Colonic mucosa (tissue), 4 donors: ENCODE data around the gene TMEM43. TPM values are rescaled to one million over a fixed set of nuclear protein-coding genes. Genes with fewer than 3 reads are reported as not detected.
"Not testable (repeated sequence)": the region's sequence is repeated elsewhere in the genome, so short reads cannot be mapped to it uniquely, and the experiment has no call there.

ENCODE experiments used
- DNase-seq: peaks from one replicate; pipeline ENCODE4 v3.0.0-alpha.2; 2020
- H3K27ac ChIP-seq: fragments of 200-600 bp; one replicate; pipeline ENCODE4 v1.8.0; 2021
- H3K27me3 ChIP-seq: fragments of 200-600 bp; one replicate; pipeline ENCODE4 v1.8.0; 2021
- H3K36me3 ChIP-seq: fragments of 200-600 bp; one replicate; pipeline ENCODE4 v1.8.0; 2021
- H3K4me1 ChIP-seq: fragments of 200-600 bp; one replicate; pipeline ENCODE4 v1.8.0; 2021; ENCODE audit warnings: mild to moderate bottlenecking
- H3K4me3 ChIP-seq: fragments of 200-600 bp; one replicate; pipeline ENCODE4 v1.8.0; 2021
- H3K9ac ChIP-seq, 2 donors: one replicate each; pipeline ENCODE4 v1.7.0; 2013; ENCODE audit warnings: control low read depth in 2 of 2, low read depth in 2 of 2, low read length in 2 of 2
- H3K9me3 ChIP-seq: fragments of 200-600 bp; one replicate; pipeline ENCODE4 v1.8.0; 2021
- CTCF ChIP-seq: fragments of 200-600 bp; IDR thresholded peaks from one replicate; pipeline ENCODE4 v1.8.0; 2022; ENCODE audit warnings: antibody characterized with exemption, mild to moderate bottlenecking
- intact Hi-C: fragments of 100-400 bp; cut with DNase I; formaldehyde crosslinking; loops from one replicate; pipeline ENCODE4 v1.14.1; 2022
- total RNA-seq, 2 donors: library from RNA; stranded (reverse); fragmentation: NEBNext Ultra II Directional in 1 of 2; extraction: Animal tissue kit (Norgen Biotek cat#: 25700) in 1 of 2; gene quantifications; one replicate each; pipeline ENCODE4 v1.2.1, GENCODE V29; 2021
- donor health status: healthy.
- donor health status: DM: no; HTN: no; CAD: no.
- donor health status: DM: no; HTN: no; CAD: no.

Gene TMEM43
- total RNA-seq, 2 donors from 2014 or later: 25.4 to 31.1 TPM

GRCh38 chr3:14120111-14120920, 4.5 kb upstream of the TMEM43 start:
- TF ChIP-seq CTCF: no peak
- intact Hi-C loops: loop anchor here (5.0 kb wide), 1 partner anchor 57 kb away; the partner anchor contains the start of genes LSM3 and XPC
- H3K27me3 ChIP-seq: no peaks in the 10 kb centered on the region
- H3K4me3 ChIP-seq: no peak overlapping the region
- no peaks in the 10 kb centered on the region for H3K9me3 ChIP-seq
- peaks cover 5% of the 10 kb centered on the region for H3K4me1 ChIP-seq
- no peak overlapping the region for H3K9ac ChIP-seq
- H3K27ac ChIP-seq: no peak overlapping the region
- DNase-seq: peak; percentile 9
- no peaks in the 10 kb centered on the region for H3K36me3 ChIP-seq

GRCh38 chr3:14120921-14121448, 3.9 kb upstream of the TMEM43 start:
- H3K27ac ChIP-seq, H3K36me3 ChIP-seq, DNase-seq, H3K4me1 ChIP-seq, H3K9ac ChIP-seq, H3K4me3 ChIP-seq, H3K27me3 ChIP-seq, H3K9me3 ChIP-seq: not testable (repeated sequence)
- intact Hi-C loops: loop anchor here (5.0 kb wide), 1 partner anchor 56 kb away; the partner anchor contains the start of genes LSM3 and XPC

GRCh38 chr3:14121859-14122258, 3.0 kb upstream of the TMEM43 start:
- no peak overlapping the region for H3K27ac ChIP-seq
- no peak overlapping the region for H3K4me3 ChIP-seq
- no peaks in the 10 kb centered on the region for H3K36me3 ChIP-seq
- H3K4me1 ChIP-seq: peaks cover 13% of the 10 kb centered on the region
- H3K9ac ChIP-seq: no peak overlapping the region
- H3K9me3 ChIP-seq: no peaks in the 10 kb centered on the region
- intact Hi-C loops: loop anchor here (5.0 kb wide), 1 partner anchor 55 kb away; the partner anchor contains the start of genes LSM3 and XPC
- H3K27me3 ChIP-seq: no peaks in the 10 kb centered on the region
- no peak for DNase-seq
- TF ChIP-seq CTCF: no peak

- intact Hi-C loops: loop anchor here (5.0 kb wide), 1 partner anchor 55 kb away; the partner anchor contains the start of genes LSM3 and XPC
- no peaks in the 10 kb centered on the region for H3K27me3 ChIP-seq
- H3K9me3 ChIP-seq: no peaks in the 10 kb centered on the region
- peaks cover 14% of the 10 kb centered on the region for H3K4me1 ChIP-seq
- TF ChIP-seq CTCF: no peak
- DNase-seq: no peak
- no peak overlapping the region for H3K4me3 ChIP-seq
- no peaks in the 10 kb centered on the region for H3K36me3 ChIP-seq
- H3K9ac ChIP-seq: peak overlapping the region in 1 of 2 donors; percentile 21
- H3K27ac ChIP-seq: no peak overlapping the region
Observed at GRCh38 chr3:14122301-14122700, 2.6 kb upstream of the TMEM43 start.

GRCh38 chr3:14123308-14124222, 1.3 kb upstream of the TMEM43 start:
- intact Hi-C loops: loop anchor here (5.0 kb wide), 1 partner anchor 54 kb away; the partner anchor contains the start of genes LSM3 and XPC
- H3K36me3 ChIP-seq: no peaks in the 10 kb centered on the region

More at GRCh38 chr3:14123308-14124222, 1.3 kb upstream of the TMEM43 start:
- peak; percentile 15 for DNase-seq
- Histone ChIP-seq H3K9me3 (no peaks in the 10 kb centered on the region), H3K27ac (peak overlapping the region; percentile 88), H3K9ac (peak overlapping the region; percentile 58 to 96), H3K4me3 (peak overlapping the region; percentile 80), H3K27me3 (no peaks in the 10 kb centered on the region), H3K4me1 (peaks cover 14% of the 10 kb centered on the region)
- no peak for TF ChIP-seq CTCF
